ENCODE data around the gene FANCL. TPM values are rescaled to one million over a fixed set of nuclear protein-coding genes. Genes with fewer than 3 reads are reported as not detected.

The FANCL gene
- total and polyA plus RNA-seq, 3 donors from 2014 or later = 27.8 to 52.3 (median 36.6) TPM

GRCh38 chr2:58110765-58111164, 130.4 kb downstream of the FANCL start:
- Histone ChIP-seq H3K27me3 (no peaks in the 10 kb centered on the region), H3K4me1 (no peaks in the 10 kb centered on the region), H3K27ac (no peak overlapping the region), H3K36me3 (ENCODE audit: low read depth, missing control alignments) (no peaks in the 10 kb centered on the region), H3K4me3 (no peak overlapping the region), H3K9me3 (no peaks in the 10 kb centered on the region)
- intact Hi-C loops (cut with DNase I; ENCODE audit: low total_unique reads) = no loop called here
- no peak for DNase-seq
- WGBS, 2 donors = 92 to 94% methylated on average over 6 of the region's 6 CpGs
- TF ChIP-seq POLR2A (IDR thresholded peaks at IDR 0.05) = no peak
- TF ChIP-seq CTCF (IDR thresholded peaks at IDR 0.05) = no peak

- no peaks in the 10 kb centered on the region for H3K27me3 ChIP-seq
- no peaks in the 10 kb centered on the region for H3K36me3 ChIP-seq (ENCODE audit: low read depth, missing control alignments)
- DNase-seq = no peak
- TF ChIP-seq POLR2A (IDR thresholded peaks at IDR 0.05) (no peak), CTCF (IDR thresholded peaks at IDR 0.05) (no peak)
- intact Hi-C loops (cut with DNase I; ENCODE audit: low total_unique reads) = no loop called here
- 89 to 95% methylated on average over 2 of the region's 2 CpGs for WGBS, 2 donors
- no peak overlapping the region for H3K4me3 ChIP-seq
- H3K9me3 ChIP-seq = no peaks in the 10 kb centered on the region
- H3K27ac ChIP-seq = no peak overlapping the region
- no peaks in the 10 kb centered on the region for H3K4me1 ChIP-seq
These were observed 131.6 kb downstream of the FANCL start for GRCh38 chr2:58109481-58109880.

Other genes starting within 250 kb of the FANCL start
- gene VRK2, start 194.5 kb downstream of the FANCL start, total RNA-seq = 10 to 100 TPM; 16.6 to 18.5 TPM
- gene VRK2, start 194.5 kb downstream of the FANCL start, polyA plus RNA-seq (ENCODE audit: insufficient read depth, low read depth, low replicate concordance) = 16.7 TPM

All from testis (tissue), 3 donors.